Adrenal gland (tissue), 12 donors: ENCODE results near the gene ECSCR. TPM values are rescaled to one million over a fixed set of nuclear protein-coding genes. Genes with fewer than 3 reads are reported as not detected.

Experiments used
- DNase-seq, 7 donors: peaks; one replicate each; pipeline ENCODE4 v3.0.0-alpha.2; 2019 to 2020
- H3K27ac ChIP-seq, 5 donors: fragments of 200-600 bp; sonication (generic) in 4 of 5; 1 replicate in 3 of 5; 2 replicates in 2 of 5; pipeline versions ENCODE4 v1.5.1 to v1.8.0; 2016 to 2020; ENCODE audit warnings: mild to moderate bottlenecking in 1 of 5
- H3K27me3 ChIP-seq: fragments of 200-600 bp; 2 replicates; pipeline ENCODE4 v1.8.0; 2021
- H3K36me3 ChIP-seq, 2 donors: fragments of 200-600 bp; replicated peaks in 1 of 2; 1 replicate in 1 of 2; 2 replicates in 1 of 2; pipeline versions ENCODE4 v1.5.1 to v1.8.0; 2018 to 2022
- H3K4me1 ChIP-seq, 2 donors: fragments of 200-600 bp; replicated peaks in 1 of 2; 1 replicate in 1 of 2; 2 replicates in 1 of 2; pipeline versions ENCODE4 v1.5.1 to v1.8.0; 2018 to 2021
- H3K4me3 ChIP-seq, 4 donors: fragments of 200-600 bp; sonication (generic) in 3 of 4; one replicate each; pipeline ENCODE4 v1.5.1; 2016 to 2018
- H3K9me3 ChIP-seq, 3 donors: fragments of 200-600 bp; sonication (generic) in 1 of 3; replicated peaks in 1 of 3; 1 replicate in 2 of 3; 2 replicates in 1 of 3; pipeline versions ENCODE4 v1.5.1 to v1.8.0; 2016 to 2021
- CTCF ChIP-seq, 6 experiments: fragments of 450-650 bp in 4 of 6; fragments of 200-600 bp in 2 of 6; sonication (generic) in 1 of 6; IDR thresholded peaks; 1 replicate in 5 of 6; 2 replicates in 1 of 6; pipeline versions ENCODE4 v1.5.1 to v1.8.0; 2016 to 2021; ENCODE audit warnings: antibody characterized with exemption in 6 of 6, mild to moderate bottlenecking in 2 of 6, moderate library complexity in 1 of 6
- POLR2A ChIP-seq, 2 donors: fragments of 450-650 bp; IDR thresholded peaks; one replicate each; pipeline ENCODE4 v1.6.1; 2017; ENCODE audit warnings: antibody characterized with exemption in 2 of 2, mild to moderate bottlenecking in 2 of 2, moderate library complexity in 1 of 2
- whole genome bisulfite sequencing, 4 donors: extraction: QIAGEN DNeasy Blood & Tissue Kit in 2 of 4; methylation state at CpG; one replicate each; pipeline versions ENCODE4 v1.1.5 to v1.1.7; 2013 to 2017; 5-methylcytosine and 5-hydroxymethylcytosine counted together
- intact Hi-C, 2 donors: fragments of 100-400 bp; cut with DNase I; formaldehyde crosslinking; loops; one replicate each; pipeline versions ENCODE4 v1.14.1 to v1.15.0; 2022 to 2023
- polyA plus RNA-seq, 3 donors: library from polyadenylated mRNA; stranded (reverse); fragments of 200-250 nt in 2 of 3; fragments of 350-450 nt in 1 of 3; fragmentation: Illumina TruSeq in 1 of 3; extraction: RNeasy Lipid Tissue Mini Kit (QIAGEN cat#74804) in 1 of 3; gene quantifications; one replicate each; pipeline ENCODE4 v1.2.3, GENCODE V29; 2013 to 2014
- total RNA-seq, 9 donors: library from RNA; depleted of rRNA in 4 of 9; stranded (reverse); fragments of >200 nt in 4 of 9; fragments of 120-200 nt in 1 of 9; fragmentation: NEBNext Ultra II Directional in 1 of 9; extraction: Animal tissue kit (Norgen Biotek cat#: 25700) in 1 of 9; gene quantifications; one replicate each; pipeline versions ENCODE4 v1.1.0 to v1.2.4, GENCODE V29; 2013 to 2023
- donor health status: healthy with polysubstance abuse.
- donor health status: Bipolar disorder and iron deficiency.
- donor health status: DM: yes; HTN: yes; CAD: no.
- donor health status: DM: no; HTN: no; CAD: no.
- donor health status: DM: no; HTN: no; CAD: no.
- donor health status: DM: yes; HTN: yes; CAD: no.

ECSCR gene
- total and polyA plus RNA-seq, 12 donors, result 4.6 to 24.8 (median 11.5) TPM

- H3K36me3 ChIP-seq, result peaks cover 0 to 36% of the 10 kb centered on the region in 2 donors
- TF ChIP-seq POLR2A (IDR thresholded peaks at IDR 0.05), result no peak
- TF ChIP-seq CTCF (IDR thresholded peaks at IDR 0.05), result peak; percentile 47 to 91 (median 78)
- intact Hi-C loops, result loop anchor here (5.0 to 10.0 kb wide), 3 partner anchors 90 to 345 kb away; no protein-coding TSS in a partner anchor
- H3K9me3 ChIP-seq, result no peaks in the 10 kb centered on the region
- H3K27ac ChIP-seq, result no peak overlapping the region
- H3K27me3 ChIP-seq, result no peaks in the 10 kb centered on the region
- no peak overlapping the region for H3K4me3 ChIP-seq
- peak in 6 of 7 donors; percentile 51 to 72 (median 59) for DNase-seq
- 40 to 42% (median 40%) methylated on average over 5 of the region's 5 CpGs for WGBS, 4 donors
- H3K4me1 ChIP-seq, result peaks cover 0 to 5% of the 10 kb centered on the region in 2 donors
These were observed 40.1 kb downstream of the ECSCR start for GRCh38 chr5:139422307-139422893.

- TF ChIP-seq POLR2A (IDR thresholded peaks at IDR 0.05) (no peak), CTCF (IDR thresholded peaks at IDR 0.05) (no peak)
- H3K36me3 ChIP-seq, result peaks cover 0 to 19% of the 10 kb centered on the region in 2 donors
- intact Hi-C loops, result loop anchor here (5.0 to 10.0 kb wide), 3 partner anchors 93 to 348 kb away; no protein-coding TSS in a partner anchor
- no peak for DNase-seq
- peaks cover 15 to 32% of the 10 kb centered on the region in 2 donors for H3K4me1 ChIP-seq
- H3K9me3 ChIP-seq, result no peaks in the 10 kb centered on the region
- no peak overlapping the region for H3K4me3 ChIP-seq
- WGBS, 4 donors, result 79 to 83% (median 81%) methylated on average over 9 of the region's 9 CpGs
- H3K27me3 ChIP-seq, result no peaks in the 10 kb centered on the region
- no peak overlapping the region for H3K27ac ChIP-seq
These were observed 43.0 kb downstream of the ECSCR start for GRCh38 chr5:139419226-139420192.

- intact Hi-C loops, result no loop called here
These were observed 43.8 kb downstream of the ECSCR start for GRCh38 chr5:139418793-139419192.

More at GRCh38 chr5:139418793-139419192, 43.8 kb downstream of the ECSCR start:
- TF ChIP-seq CTCF (IDR thresholded peaks at IDR 0.05), result no peak
- TF ChIP-seq POLR2A (IDR thresholded peaks at IDR 0.05), result no peak
- Histone ChIP-seq H3K27me3 (no peaks in the 10 kb centered on the region), H3K36me3 (peaks cover 0 to 19% of the 10 kb centered on the region in 2 donors), H3K27ac (no peak overlapping the region), H3K4me1 (peaks cover 21 to 39% of the 10 kb centered on the region in 2 donors), H3K4me3 (no peak overlapping the region), H3K9me3 (no peaks in the 10 kb centered on the region)
- DNase-seq, result no peak
- 89 to 96% (median 91%) methylated on average over 1 of the region's 1 CpG for WGBS, 4 donors
